Measurements from ENCODE around the gene SFXN5.
A peak's percentile ranks its signal among the peaks of the same experiment; 100 is the strongest.

SFXN5 gene

DNA sequence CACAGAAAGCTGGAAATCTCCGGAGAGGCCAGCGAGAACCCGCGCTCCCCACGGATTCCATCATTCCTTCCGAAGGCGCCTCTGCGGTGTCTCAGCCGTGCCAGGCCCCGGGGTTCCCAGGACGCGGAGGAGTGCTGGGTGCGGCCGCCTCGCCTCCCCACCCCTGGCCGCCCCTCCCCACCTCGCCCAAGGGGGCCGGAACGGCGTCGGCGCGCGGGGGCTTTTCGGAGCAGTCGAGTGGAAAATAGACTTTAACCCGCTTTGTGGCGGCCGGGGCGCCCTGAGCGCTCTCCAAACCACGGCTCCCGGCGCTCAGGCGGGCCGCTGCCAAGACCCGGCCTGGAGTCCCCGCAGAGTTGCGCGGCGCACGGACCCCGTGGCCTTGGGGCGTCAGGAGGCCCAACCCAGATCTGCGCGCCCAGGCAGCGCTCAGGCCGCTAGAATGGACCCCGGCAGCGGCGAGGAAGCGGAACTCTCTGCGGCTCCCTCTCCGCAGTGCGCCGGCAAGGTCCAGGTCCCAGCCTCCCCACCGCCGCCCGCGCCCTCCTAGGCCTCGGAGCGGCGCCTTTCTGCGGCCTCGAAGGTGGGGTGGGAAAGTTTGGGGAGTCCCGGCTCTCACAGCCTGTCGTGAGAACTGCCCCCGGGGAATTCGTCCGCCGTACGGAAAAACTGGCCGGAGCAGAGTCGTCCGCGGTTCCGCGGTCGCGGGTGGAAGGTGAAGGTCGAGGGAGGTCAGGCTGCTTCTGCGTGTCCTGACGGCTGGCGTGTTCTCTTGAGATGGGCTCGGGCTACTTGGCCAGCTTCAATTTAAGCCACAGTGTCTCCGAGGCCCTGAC, 155.4 kb downstream of the SFXN5 start:
- POLR2A ChIA-PET: interaction anchor here (1.6 kb wide), 2 partner anchors 14 to 22 kb away, joined by 4 read pairs; no protein-coding TSS in a partner anchor
- TF ChIP-seq PKNOX1 (IDR thresholded peaks at IDR 0.05) (no peak), ARNT (IDR thresholded peaks at IDR 0.05) (no peak), L3MBTL2 (conservative IDR thresholded peaks at IDR 0.05) (peak; percentile 51)
- CTCF ChIA-PET: interaction anchor here (1.1 to 1.6 kb wide), 2 partner anchors 10 to 261 kb away, joined by 4 to 5 read pairs; no protein-coding TSS in a partner anchor
- DNase-seq (ENCODE audit: extremely low spot score): peak; percentile 75

- TF ChIP-seq SUZ12 (IDR thresholded peaks at IDR 0.05) (no peak), NFRKB (IDR thresholded peaks at IDR 0.05) (no peak), PKNOX1 (IDR thresholded peaks at IDR 0.05) (no peak), LEF1 (IDR thresholded peaks at IDR 0.05; ENCODE audit: borderline replicate concordance) (no peak), ARNT (IDR thresholded peaks at IDR 0.05) (no peak), L3MBTL2 (conservative IDR thresholded peaks at IDR 0.05) (no peak), ELF4 (IDR thresholded peaks at IDR 0.05) (no peak), FOXK2 (IDR thresholded peaks at IDR 0.05) (no peak), SP1 (IDR thresholded peaks at IDR 0.05) (no peak), ZNF384 (IDR thresholded peaks at IDR 0.05) (no peak), BHLHE40 (IDR thresholded peaks at IDR 0.05; ENCODE audit: borderline replicate concordance) (no peak), TARDBP (IDR thresholded peaks at IDR 0.05) (no peak), FOXM1 (IDR thresholded peaks at IDR 0.05; ENCODE audit: borderline replicate concordance) (no peak), FOXA1 (IDR thresholded peaks at IDR 0.05) (no peak), CTBP1 (IDR thresholded peaks at IDR 0.05; ENCODE audit: borderline replicate concordance) (no peak)
- ChIA-PET CTCF (interaction anchor here (1.4 kb wide), 1 partner anchor 23 kb away, joined by 6 read pairs; no protein-coding TSS in a partner anchor), POLR2A (interaction anchor here (1.6 kb wide), 2 partner anchors 13 to 21 kb away, joined by 4 read pairs; no protein-coding TSS in a partner anchor)
- DNase-seq (ENCODE audit: extremely low spot score): no peak
These were observed 156.1 kb downstream of the SFXN5 start for GRCh38 chr2:72915320-72915906.

GRCh38 chr2:72914589-72915319, 156.8 kb downstream of the SFXN5 start:
- DNase-seq (ENCODE audit: extremely low spot score): no peak
- ChIA-PET CTCF (interaction anchor here (1.4 kb wide), 1 partner anchor 22 kb away, joined by 6 read pairs; no protein-coding TSS in a partner anchor), POLR2A (interaction anchor here (1.6 kb wide), 1 partner anchor 13 kb away, joined by 4 read pairs; no protein-coding TSS in a partner anchor)
- TF ChIP-seq BHLHE40 (IDR thresholded peaks at IDR 0.05; ENCODE audit: borderline replicate concordance): no peak
- peak; percentile 33; the same call in 1 of the 2 replicates for TF ChIP-seq PKNOX1 (IDR thresholded peaks at IDR 0.05)

- DNase-seq (ENCODE audit: extremely low spot score): no peak
- TF ChIP-seq SUZ12 (IDR thresholded peaks at IDR 0.05) (no peak), ARNT (IDR thresholded peaks at IDR 0.05) (no peak), FOXA1 (IDR thresholded peaks at IDR 0.05) (no peak), CTBP1 (IDR thresholded peaks at IDR 0.05; ENCODE audit: borderline replicate concordance) (no peak), ELF4 (IDR thresholded peaks at IDR 0.05) (no peak), BHLHE40 (IDR thresholded peaks at IDR 0.05; ENCODE audit: borderline replicate concordance) (no peak), L3MBTL2 (conservative IDR thresholded peaks at IDR 0.05) (no peak), NFRKB (IDR thresholded peaks at IDR 0.05) (no peak), TARDBP (IDR thresholded peaks at IDR 0.05) (no peak), FOXK2 (IDR thresholded peaks at IDR 0.05) (no peak), PKNOX1 (IDR thresholded peaks at IDR 0.05) (no peak), LEF1 (IDR thresholded peaks at IDR 0.05; ENCODE audit: borderline replicate concordance) (no peak), HDGF (IDR thresholded peaks at IDR 0.05; ENCODE audit: borderline replicate concordance) (no peak), FOXM1 (IDR thresholded peaks at IDR 0.05; ENCODE audit: borderline replicate concordance) (no peak), SP1 (IDR thresholded peaks at IDR 0.05) (no peak), ZNF384 (IDR thresholded peaks at IDR 0.05) (no peak)
- CTCF ChIA-PET: interaction anchor here (1.4 kb wide), 1 partner anchor 21 kb away, joined by 6 read pairs; no protein-coding TSS in a partner anchor
- POLR2A ChIA-PET: interaction anchor here (1.6 kb wide), 1 partner anchor 12 kb away, joined by 4 read pairs; no protein-coding TSS in a partner anchor
These were observed 157.3 kb downstream of the SFXN5 start for GRCh38 chr2:72914206-72914559.
